ENCODE data around the gene NUDT14. TPM values are rescaled to one million over a fixed set of nuclear protein-coding genes. Genes with fewer than 3 reads are reported as not detected.

Gene NUDT14
- total and polyA plus RNA-seq, 2 experiments from 2014 or later = 14.8 to 38.4 TPM

DNA sequence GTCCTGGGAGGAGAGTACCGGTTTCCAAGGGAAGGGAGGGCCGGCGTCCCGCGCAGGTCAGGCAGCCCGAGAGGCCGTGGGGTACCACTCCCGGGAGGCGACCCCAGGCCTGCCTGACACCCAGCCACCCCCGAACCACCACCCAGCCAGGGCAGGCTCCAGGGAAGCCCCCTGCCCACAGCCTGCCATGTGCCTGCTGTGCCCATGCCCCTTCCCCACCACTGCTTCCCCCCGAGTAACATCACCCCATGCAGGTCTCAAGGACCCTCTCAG is 2.3 kb downstream of the NUDT14 start (continued):
- no peak for TF ChIP-seq NANOG (IDR thresholded peaks at IDR 0.05; ENCODE audit: borderline replicate concordance)
- no peak for TF ChIP-seq POLR2AphosphoS5 (IDR thresholded peaks at IDR 0.05; ENCODE audit: low read depth)
- TF ChIP-seq ZNF331 (CRISPR knock-in tag; IDR thresholded peaks at IDR 0.05; ENCODE audit: low read depth) = no peak
- TF ChIP-seq JUNB (IDR thresholded peaks at IDR 0.05; ENCODE audit: unreplicated experiment) = no peak

DNA sequence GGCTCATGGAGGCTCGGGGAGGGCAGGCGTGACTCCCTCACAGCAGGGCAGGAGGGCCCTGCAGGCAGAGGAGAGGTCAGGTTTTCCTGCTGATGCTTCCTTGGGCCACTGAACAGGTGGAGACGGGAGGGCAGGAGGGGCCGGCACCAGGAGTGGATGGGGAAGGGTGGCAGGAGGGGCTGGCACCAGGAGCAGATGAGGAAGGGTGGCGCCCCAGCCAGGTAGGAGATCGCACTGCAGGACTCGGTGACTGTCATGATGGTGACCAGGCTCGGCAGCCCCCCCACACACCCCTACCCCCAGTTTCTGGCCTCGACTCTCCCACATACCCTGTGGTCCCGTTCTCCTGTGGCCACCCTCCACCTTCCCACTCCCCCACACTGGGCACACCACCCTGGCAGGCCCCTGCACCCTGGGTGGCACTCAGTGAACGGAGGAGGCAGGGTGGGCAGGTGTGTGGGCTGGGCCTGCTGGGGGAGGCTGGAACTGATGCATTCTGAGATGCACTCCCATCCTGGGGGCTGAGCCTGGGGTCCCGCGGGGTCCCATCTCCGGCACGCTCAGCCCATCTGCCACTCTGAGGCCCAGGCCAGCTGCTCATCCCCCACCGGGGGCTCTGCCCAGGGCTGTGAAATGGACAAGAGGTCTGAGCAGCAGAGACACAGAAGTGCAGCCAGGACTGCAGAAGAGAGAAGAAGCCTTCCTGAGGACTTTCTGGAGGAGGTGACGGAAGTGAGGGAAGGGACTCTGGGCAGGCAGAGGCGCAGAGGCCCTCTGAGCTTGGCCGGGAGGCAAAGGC is 2.8 kb downstream of the NUDT14 start:
- Histone ChIP-seq H3K9me2 (ENCODE audit: insufficient read depth) (no peaks in the 10 kb centered on the region), H3K36me3 (ENCODE audit: insufficient read depth) (no peaks in the 10 kb centered on the region), H3K4me3 (no peak overlapping the region), H3K27me3 (ENCODE audit: insufficient read depth) (peaks cover 13% of the 10 kb centered on the region; the same call in 1 of the 2 replicates), H4K20me1 (replicated peaks; ENCODE audit: insufficient read depth) (no peaks in the 10 kb centered on the region; the same call in 1 of the 2 replicates), H3K4me1 (ENCODE audit: insufficient read depth) (no peaks in the 10 kb centered on the region; the same call in 1 of the 2 replicates), H3K79me2 (replicated peaks; ENCODE audit: insufficient read depth) (no peaks in the 10 kb centered on the region), H3F3A (replicated peaks; ENCODE audit: low read depth) (no peaks in the 10 kb centered on the region), H2AFZ (no peak overlapping the region), H3K4me2 (no peak overlapping the region), H3K27ac (ENCODE audit: low read depth) (no peak overlapping the region)
- DNase-seq (ENCODE audit: low spot score) = no peak
- TF ChIP-seq, protein P1, sequence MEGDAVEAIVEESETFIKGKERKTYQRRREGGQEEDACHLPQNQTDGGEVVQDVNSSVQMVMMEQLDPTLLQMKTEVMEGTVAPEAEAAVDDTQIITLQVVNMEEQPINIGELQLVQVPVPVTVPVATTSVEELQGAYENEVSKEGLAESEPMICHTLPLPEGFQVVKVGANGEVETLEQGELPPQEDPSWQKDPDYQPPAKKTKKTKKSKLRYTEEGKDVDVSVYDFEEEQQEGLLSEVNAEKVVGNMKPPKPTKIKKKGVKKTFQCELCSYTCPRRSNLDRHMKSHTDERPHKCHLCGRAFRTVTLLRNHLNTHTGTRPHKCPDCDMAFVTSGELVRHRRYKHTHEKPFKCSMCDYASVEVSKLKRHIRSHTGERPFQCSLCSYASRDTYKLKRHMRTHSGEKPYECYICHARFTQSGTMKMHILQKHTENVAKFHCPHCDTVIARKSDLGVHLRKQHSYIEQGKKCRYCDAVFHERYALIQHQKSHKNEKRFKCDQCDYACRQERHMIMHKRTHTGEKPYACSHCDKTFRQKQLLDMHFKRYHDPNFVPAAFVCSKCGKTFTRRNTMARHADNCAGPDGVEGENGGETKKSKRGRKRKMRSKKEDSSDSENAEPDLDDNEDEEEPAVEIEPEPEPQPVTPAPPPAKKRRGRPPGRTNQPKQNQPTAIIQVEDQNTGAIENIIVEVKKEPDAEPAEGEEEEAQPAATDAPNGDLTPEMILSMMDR (conservative IDR thresholded peaks at IDR 0.05; ENCODE audit: low read depth in 2 of 2) = peak in 1 of 2 experiments; percentile 47; a peak in 2 of 4 replicates
- TF ChIP-seq NANOG (IDR thresholded peaks at IDR 0.05; ENCODE audit: borderline replicate concordance) = no peak
- TF ChIP-seq, protein P2, sequence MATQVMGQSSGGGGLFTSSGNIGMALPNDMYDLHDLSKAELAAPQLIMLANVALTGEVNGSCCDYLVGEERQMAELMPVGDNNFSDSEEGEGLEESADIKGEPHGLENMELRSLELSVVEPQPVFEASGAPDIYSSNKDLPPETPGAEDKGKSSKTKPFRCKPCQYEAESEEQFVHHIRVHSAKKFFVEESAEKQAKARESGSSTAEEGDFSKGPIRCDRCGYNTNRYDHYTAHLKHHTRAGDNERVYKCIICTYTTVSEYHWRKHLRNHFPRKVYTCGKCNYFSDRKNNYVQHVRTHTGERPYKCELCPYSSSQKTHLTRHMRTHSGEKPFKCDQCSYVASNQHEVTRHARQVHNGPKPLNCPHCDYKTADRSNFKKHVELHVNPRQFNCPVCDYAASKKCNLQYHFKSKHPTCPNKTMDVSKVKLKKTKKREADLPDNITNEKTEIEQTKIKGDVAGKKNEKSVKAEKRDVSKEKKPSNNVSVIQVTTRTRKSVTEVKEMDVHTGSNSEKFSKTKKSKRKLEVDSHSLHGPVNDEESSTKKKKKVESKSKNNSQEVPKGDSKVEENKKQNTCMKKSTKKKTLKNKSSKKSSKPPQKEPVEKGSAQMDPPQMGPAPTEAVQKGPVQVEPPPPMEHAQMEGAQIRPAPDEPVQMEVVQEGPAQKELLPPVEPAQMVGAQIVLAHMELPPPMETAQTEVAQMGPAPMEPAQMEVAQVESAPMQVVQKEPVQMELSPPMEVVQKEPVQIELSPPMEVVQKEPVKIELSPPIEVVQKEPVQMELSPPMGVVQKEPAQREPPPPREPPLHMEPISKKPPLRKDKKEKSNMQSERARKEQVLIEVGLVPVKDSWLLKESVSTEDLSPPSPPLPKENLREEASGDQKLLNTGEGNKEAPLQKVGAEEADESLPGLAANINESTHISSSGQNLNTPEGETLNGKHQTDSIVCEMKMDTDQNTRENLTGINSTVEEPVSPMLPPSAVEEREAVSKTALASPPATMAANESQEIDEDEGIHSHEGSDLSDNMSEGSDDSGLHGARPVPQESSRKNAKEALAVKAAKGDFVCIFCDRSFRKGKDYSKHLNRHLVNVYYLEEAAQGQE (IDR thresholded peaks at IDR 0.05; ENCODE audit: unreplicated experiment) = no peak
- Mint-ChIP-seq H3K36me3 (ENCODE audit: low read depth) (no peaks in the 10 kb centered on the region), H3K4me1 (peaks cover 3% of the 10 kb centered on the region; the same call in 1 of the 3 replicates), H3K27me3 (ENCODE audit: insufficient read depth, low read depth, poor library complexity) (peaks cover 16% of the 10 kb centered on the region), H3K9me3 (no peaks in the 10 kb centered on the region; the same call in 2 of the 3 replicates), H3K4me3 (no peak overlapping the region), H3K27ac (no peak overlapping the region)
- ATAC-seq = no peak

DNA sequence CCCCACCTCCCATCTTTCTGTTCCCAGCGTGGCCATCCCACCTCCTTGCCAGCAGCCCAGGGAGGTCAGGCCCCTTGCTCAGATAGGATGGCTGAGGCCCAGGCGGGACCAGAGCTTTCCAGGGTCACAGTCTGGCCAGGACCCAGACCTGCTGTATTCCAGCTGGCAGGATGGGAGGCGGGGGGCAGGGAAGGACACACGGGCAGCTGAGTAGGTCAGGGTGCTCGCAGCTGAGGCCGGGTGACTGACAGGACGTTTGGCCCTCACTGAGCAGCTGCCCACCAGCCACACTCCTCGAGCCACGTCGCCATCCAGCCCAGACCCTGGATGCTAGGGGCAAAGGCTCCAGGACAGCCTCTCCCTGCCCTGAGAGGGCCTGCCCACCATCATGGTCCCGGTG is 4.0 kb downstream of the NUDT14 start:
- DNase-seq (ENCODE audit: low spot score) (no peak), ATAC-seq (no peak)
- no peaks in the 10 kb centered on the region for H3K79me2 ChIP-seq (replicated peaks; ENCODE audit: insufficient read depth)
- Mint-ChIP-seq H3K27me3 (ENCODE audit: insufficient read depth, low read depth, poor library complexity) (peaks cover 12% of the 10 kb centered on the region), H3K36me3 (ENCODE audit: low read depth) (no peaks in the 10 kb centered on the region), H3K4me1 (peaks cover 3% of the 10 kb centered on the region; the same call in 1 of the 3 replicates), H3K27ac (no peak overlapping the region), H3K4me3 (no peak overlapping the region), H3K9me3 (no peaks in the 10 kb centered on the region; the same call in 2 of the 3 replicates)
- H3K4me3 ChIP-seq = no peak overlapping the region
- no peaks in the 10 kb centered on the region for H3K9me2 ChIP-seq (ENCODE audit: insufficient read depth)
- no peaks in the 10 kb centered on the region; the same call in 1 of the 2 replicates for H3K4me1 ChIP-seq (ENCODE audit: insufficient read depth)
- no peak overlapping the region for H3K27ac ChIP-seq (ENCODE audit: low read depth)
- no peaks in the 10 kb centered on the region for H3K36me3 ChIP-seq (ENCODE audit: insufficient read depth)
- peaks cover 9% of the 10 kb centered on the region; the same call in 1 of the 2 replicates for H3K27me3 ChIP-seq (ENCODE audit: insufficient read depth)
- H3F3A ChIP-seq (replicated peaks; ENCODE audit: low read depth) = no peaks in the 10 kb centered on the region
- no peak overlapping the region for H3K4me2 ChIP-seq
- no peak overlapping the region for H2AFZ ChIP-seq
- H4K20me1 ChIP-seq (replicated peaks; ENCODE audit: insufficient read depth) = no peaks in the 10 kb centered on the region; the same call in 1 of the 2 replicates
- no peak for TF ChIP-seq EZH2phosphoT487 (IDR thresholded peaks at IDR 0.05; ENCODE audit: unreplicated experiment)
- TF ChIP-seq, protein P2 (IDR thresholded peaks at IDR 0.05; ENCODE audit: unreplicated experiment) = no peak
- no peak for TF ChIP-seq CREB1 (CRISPR knock-in tag; IDR thresholded peaks at IDR 0.05; ENCODE audit: low read depth)
- no peak for TF ChIP-seq EZH2 (IDR thresholded peaks at IDR 0.05; ENCODE audit: low read depth, unreplicated experiment)
- TF ChIP-seq ZNF331 (CRISPR knock-in tag; IDR thresholded peaks at IDR 0.05; ENCODE audit: low read depth) = no peak
- TF ChIP-seq, protein P1 (conservative IDR thresholded peaks at IDR 0.05; ENCODE audit: low read depth in 2 of 2) = no peak
- no peak for TF ChIP-seq POLR2AphosphoS5 (IDR thresholded peaks at IDR 0.05; ENCODE audit: low read depth)
